ENCODE measurements around the gene RAI1.

The RAI1 gene

DNA sequence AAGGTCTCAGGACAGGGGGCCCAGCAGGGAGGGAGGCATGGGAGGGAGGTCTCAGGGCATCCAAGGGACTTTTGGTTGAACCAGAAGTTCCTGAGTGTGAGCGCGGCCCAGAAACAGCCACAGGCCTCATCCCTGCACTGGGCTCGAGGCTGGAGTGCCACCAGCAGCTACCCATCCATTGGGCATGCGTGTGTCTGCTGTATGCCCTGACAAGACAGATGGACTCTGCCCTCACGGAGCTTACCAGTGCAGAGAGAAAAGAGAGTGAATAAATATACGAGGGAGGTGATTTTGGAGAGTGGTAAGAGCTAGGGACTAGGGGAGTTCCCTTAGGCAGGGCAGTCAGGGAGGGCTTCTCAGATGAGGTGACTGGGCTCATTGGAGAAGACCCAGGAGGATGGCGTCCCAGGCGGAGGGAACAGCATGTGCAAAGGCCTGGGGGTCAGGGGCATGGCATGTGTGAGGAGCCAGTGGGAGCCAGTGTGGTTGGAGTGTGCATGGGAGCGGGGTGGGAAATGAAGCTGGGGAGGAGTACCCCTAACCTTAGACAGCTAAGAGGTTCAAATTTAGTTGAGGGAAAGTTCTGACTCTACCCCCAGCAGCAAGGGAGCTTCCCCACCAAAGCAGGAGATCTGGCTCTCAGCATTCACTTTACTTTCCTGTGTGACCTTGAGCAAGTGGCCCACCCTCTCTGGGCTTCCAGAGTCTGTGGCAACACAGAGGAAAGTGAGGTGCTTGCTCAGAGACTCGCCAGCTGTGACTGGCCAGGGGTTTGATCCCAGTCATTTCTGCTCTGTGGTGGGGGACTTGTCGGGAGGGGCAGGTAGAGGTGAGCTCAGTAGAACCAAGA is 80.9 kb downstream of the RAI1 start:
- no peak for TF ChIP-seq SIN3A (IDR thresholded peaks at IDR 0.05; ENCODE audit: borderline replicate concordance, insufficient read depth, low read length)
- TF ChIP-seq, protein P1, sequence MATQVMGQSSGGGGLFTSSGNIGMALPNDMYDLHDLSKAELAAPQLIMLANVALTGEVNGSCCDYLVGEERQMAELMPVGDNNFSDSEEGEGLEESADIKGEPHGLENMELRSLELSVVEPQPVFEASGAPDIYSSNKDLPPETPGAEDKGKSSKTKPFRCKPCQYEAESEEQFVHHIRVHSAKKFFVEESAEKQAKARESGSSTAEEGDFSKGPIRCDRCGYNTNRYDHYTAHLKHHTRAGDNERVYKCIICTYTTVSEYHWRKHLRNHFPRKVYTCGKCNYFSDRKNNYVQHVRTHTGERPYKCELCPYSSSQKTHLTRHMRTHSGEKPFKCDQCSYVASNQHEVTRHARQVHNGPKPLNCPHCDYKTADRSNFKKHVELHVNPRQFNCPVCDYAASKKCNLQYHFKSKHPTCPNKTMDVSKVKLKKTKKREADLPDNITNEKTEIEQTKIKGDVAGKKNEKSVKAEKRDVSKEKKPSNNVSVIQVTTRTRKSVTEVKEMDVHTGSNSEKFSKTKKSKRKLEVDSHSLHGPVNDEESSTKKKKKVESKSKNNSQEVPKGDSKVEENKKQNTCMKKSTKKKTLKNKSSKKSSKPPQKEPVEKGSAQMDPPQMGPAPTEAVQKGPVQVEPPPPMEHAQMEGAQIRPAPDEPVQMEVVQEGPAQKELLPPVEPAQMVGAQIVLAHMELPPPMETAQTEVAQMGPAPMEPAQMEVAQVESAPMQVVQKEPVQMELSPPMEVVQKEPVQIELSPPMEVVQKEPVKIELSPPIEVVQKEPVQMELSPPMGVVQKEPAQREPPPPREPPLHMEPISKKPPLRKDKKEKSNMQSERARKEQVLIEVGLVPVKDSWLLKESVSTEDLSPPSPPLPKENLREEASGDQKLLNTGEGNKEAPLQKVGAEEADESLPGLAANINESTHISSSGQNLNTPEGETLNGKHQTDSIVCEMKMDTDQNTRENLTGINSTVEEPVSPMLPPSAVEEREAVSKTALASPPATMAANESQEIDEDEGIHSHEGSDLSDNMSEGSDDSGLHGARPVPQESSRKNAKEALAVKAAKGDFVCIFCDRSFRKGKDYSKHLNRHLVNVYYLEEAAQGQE (IDR thresholded peaks at IDR 0.05; ENCODE audit: insufficient read depth in 1 of 2, low read depth in 2 of 2, low read length in 2 of 2): no peak
- TF ChIP-seq TAF1 (IDR thresholded peaks at IDR 0.05; ENCODE audit: borderline replicate concordance, insufficient read depth, low read length): no peak
- TF ChIP-seq FOXP2 (optimal IDR thresholded peaks at IDR 0.05; ENCODE audit: borderline replicate concordance, extremely low read depth, extremely low read length, insufficient read depth): no peak
- TF ChIP-seq POLR2AphosphoS5 (IDR thresholded peaks at IDR 0.05; ENCODE audit: low read depth, low read length): no peak

DNA sequence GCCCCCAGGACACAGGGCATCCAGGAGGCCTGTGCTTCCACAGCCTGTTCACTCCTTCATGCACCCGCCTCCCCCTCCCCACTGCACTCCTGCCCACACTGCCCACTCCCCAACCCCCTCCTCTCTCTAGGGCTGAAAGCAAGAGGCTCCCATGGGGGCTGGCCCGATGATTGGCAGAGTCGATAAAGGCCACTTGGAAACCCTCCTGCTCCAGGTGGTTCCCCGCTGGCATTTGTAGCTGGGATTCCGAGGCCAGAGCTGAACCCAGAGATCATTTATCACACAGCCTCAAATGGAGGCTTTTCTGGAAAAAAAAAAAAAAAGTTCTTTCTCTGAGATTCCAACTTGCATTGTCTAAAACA is 81.5 kb downstream of the RAI1 start:
- TF ChIP-seq SIN3A (IDR thresholded peaks at IDR 0.05; ENCODE audit: borderline replicate concordance, insufficient read depth, low read length) (no peak), FOXP2 (optimal IDR thresholded peaks at IDR 0.05; ENCODE audit: borderline replicate concordance, extremely low read depth, extremely low read length, insufficient read depth) (no peak), TAF1 (IDR thresholded peaks at IDR 0.05; ENCODE audit: borderline replicate concordance, insufficient read depth, low read length) (no peak)

DNA sequence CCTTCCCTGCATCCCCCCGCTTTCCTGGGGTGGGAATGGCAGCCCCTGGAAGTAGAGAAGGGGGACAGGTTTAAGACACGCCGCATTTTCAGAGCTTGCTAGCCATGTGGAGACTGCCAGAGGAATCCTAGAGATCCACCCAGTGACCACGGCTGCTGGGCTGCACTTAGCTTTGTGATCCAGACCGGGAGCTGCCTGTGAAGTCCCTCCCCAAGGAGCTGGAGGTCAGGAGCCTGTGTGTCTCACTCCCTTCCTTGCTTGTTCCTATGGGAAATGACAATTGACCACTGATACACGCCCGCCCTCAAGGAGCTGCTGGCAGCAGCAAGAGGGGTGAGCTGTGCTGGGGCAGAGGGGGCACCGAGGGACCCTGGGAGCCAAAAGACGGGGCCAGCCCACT is 81.9 kb downstream of the RAI1 start:
- TF ChIP-seq FOXP2 (optimal IDR thresholded peaks at IDR 0.05; ENCODE audit: borderline replicate concordance, extremely low read depth, extremely low read length, insufficient read depth) (no peak), SIN3A (IDR thresholded peaks at IDR 0.05; ENCODE audit: borderline replicate concordance, insufficient read depth, low read length) (no peak), TAF1 (IDR thresholded peaks at IDR 0.05; ENCODE audit: borderline replicate concordance, insufficient read depth, low read length) (no peak), POLR2AphosphoS5 (IDR thresholded peaks at IDR 0.05; ENCODE audit: low read depth, low read length) (no peak)
- TF ChIP-seq, protein P1 (IDR thresholded peaks at IDR 0.05; ENCODE audit: insufficient read depth in 1 of 2, low read depth in 2 of 2, low read length in 2 of 2): no peak

DNA sequence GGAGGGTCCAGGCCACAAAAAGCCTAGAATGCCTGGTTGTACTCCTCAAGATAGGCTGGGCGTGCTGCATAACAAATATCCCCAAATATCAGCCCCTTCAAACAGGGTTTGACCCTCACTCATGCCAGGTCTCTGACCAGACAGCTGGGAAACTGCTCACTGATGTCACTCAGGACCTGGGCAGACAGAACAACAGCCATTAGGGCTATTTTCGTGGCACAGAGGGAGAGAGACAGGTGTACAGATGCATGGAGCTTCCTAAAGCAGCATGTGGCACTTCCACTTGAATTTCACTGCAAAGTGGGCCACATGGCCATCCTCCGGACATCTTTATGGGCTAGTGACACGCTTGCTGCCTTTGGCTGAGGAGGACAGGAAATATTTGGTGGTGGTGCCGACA is 82.5 kb downstream of the RAI1 start:
- TF ChIP-seq, protein P1 (IDR thresholded peaks at IDR 0.05; ENCODE audit: insufficient read depth in 1 of 2, low read depth in 2 of 2, low read length in 2 of 2): no peak
- no peak for TF ChIP-seq POLR2AphosphoS5 (IDR thresholded peaks at IDR 0.05; ENCODE audit: low read depth, low read length)
- TF ChIP-seq SIN3A (IDR thresholded peaks at IDR 0.05; ENCODE audit: borderline replicate concordance, insufficient read depth, low read length): no peak

DNA sequence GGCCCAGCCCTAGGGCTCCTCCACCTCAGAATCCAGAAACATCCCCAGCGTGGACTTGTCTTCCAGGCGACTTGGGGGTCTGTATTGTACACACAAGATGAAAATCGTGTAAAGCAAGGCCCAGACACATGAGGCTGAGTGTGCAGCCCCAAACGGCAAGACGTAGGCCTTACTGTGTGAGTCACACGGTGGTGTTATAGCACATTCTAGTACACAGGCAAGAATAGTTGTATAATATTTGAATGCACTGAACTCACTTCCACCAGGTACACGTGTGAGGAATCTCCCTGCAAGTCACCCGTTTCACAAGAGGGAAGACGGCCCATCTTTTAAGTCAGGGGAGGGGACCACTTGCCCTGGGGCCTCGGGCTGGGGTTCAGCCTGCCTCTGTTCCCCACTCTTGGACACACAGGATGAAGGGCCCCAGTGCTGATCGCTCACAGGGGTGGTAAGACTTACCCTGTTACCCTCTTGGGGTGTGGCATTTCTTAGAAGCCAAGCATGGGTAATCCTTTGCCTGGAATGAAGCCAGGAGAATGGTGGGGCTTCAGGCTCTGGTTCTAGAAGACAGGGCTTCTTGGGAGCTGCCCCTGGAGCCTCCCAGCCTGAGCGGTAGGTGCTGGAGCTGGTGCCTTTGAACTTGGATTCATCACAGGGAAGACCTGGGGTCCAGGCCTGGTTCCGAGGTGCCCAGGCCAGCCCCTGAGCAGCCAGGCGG is 84.3 kb downstream of the RAI1 start:
- no peak for TF ChIP-seq POLR2AphosphoS5 (IDR thresholded peaks at IDR 0.05; ENCODE audit: low read depth, low read length)
- no peak for TF ChIP-seq SIN3A (IDR thresholded peaks at IDR 0.05; ENCODE audit: borderline replicate concordance, insufficient read depth, low read length)
- TF ChIP-seq FOXP2 (optimal IDR thresholded peaks at IDR 0.05; ENCODE audit: borderline replicate concordance, extremely low read depth, extremely low read length, insufficient read depth): no peak
- TF ChIP-seq, protein P1 (IDR thresholded peaks at IDR 0.05; ENCODE audit: insufficient read depth in 1 of 2, low read depth in 2 of 2, low read length in 2 of 2): no peak
- TF ChIP-seq TAF1 (IDR thresholded peaks at IDR 0.05; ENCODE audit: borderline replicate concordance, insufficient read depth, low read length): no peak

All from PFSK-1 (cell line).